Measurements from ENCODE around the gene SEC24D. TPM values are rescaled to one million over a fixed set of nuclear protein-coding genes. Genes with fewer than 3 reads are reported as not detected.

Gene SEC24D
- total RNA-seq, 6 experiments from 2014 or later, result 164 to 198 (median 183) TPM

- TF ChIP-seq CTCF (IDR thresholded peaks at IDR 0.05), result no peak
- Mint-ChIP-seq H3K27me3 (ENCODE audit: insufficient read depth) (no peaks in the 10 kb centered on the region), H3K27ac (no peak overlapping the region), H3K36me3 (ENCODE audit: low read depth) (peaks cover 37% of the 10 kb centered on the region), H3K9me3 (no peaks in the 10 kb centered on the region), H3K4me1 (ENCODE audit: low read depth) (peaks cover 82% of the 10 kb centered on the region), H3K4me3 (no peak overlapping the region)
- DNase-seq, result no peak
Observed at GRCh38 chr4:118769161-118769560, 66.8 kb downstream of the SEC24D start.

GRCh38 chr4:118767109-118767508 is 68.8 kb downstream of the SEC24D start:
- TF ChIP-seq CTCF (IDR thresholded peaks at IDR 0.05), result no peak
- peaks cover 54% of the 10 kb centered on the region for H3K36me3 Mint-ChIP-seq (ENCODE audit: low read depth)
- H3K4me3 Mint-ChIP-seq, result no peak overlapping the region; the same call in 1 of the 2 replicates
- peaks cover 81% of the 10 kb centered on the region for H3K4me1 Mint-ChIP-seq (ENCODE audit: low read depth)
- H3K27me3 Mint-ChIP-seq (ENCODE audit: insufficient read depth), result no peaks in the 10 kb centered on the region; the same call in 1 of the 2 replicates
- H3K9me3 Mint-ChIP-seq, result no peaks in the 10 kb centered on the region
- no peak for DNase-seq
- peak overlapping the region; percentile 67 for H3K27ac Mint-ChIP-seq

GRCh38 chr4:118765399-118765798 is 70.5 kb downstream of the SEC24D start:
- H3K27ac Mint-ChIP-seq, result peak overlapping the region; percentile 67
- peaks cover 86% of the 10 kb centered on the region for H3K4me1 Mint-ChIP-seq (ENCODE audit: low read depth)
- H3K27me3 Mint-ChIP-seq (ENCODE audit: insufficient read depth), result no peaks in the 10 kb centered on the region; the same call in 1 of the 2 replicates

GRCh38 chr4:118762730-118763477 is 73.0 kb downstream of the SEC24D start:
- no peak for DNase-seq
- H3K27me3 Mint-ChIP-seq (ENCODE audit: insufficient read depth), result no peaks in the 10 kb centered on the region; the same call in 1 of the 2 replicates
- no peak overlapping the region for H3K4me3 Mint-ChIP-seq
- TF ChIP-seq CTCF (IDR thresholded peaks at IDR 0.05), result no peak
- H3K4me1 Mint-ChIP-seq (ENCODE audit: low read depth), result peaks cover 97% of the 10 kb centered on the region
- H3K27ac Mint-ChIP-seq, result peak overlapping the region; percentile 75; the same call in 1 of the 2 replicates
- no peaks in the 10 kb centered on the region for H3K9me3 Mint-ChIP-seq
- H3K36me3 Mint-ChIP-seq (ENCODE audit: low read depth), result peaks cover 68% of the 10 kb centered on the region

More at GRCh38 chr4:118765399-118765798, 70.5 kb downstream of the SEC24D start:
- TF ChIP-seq CTCF (IDR thresholded peaks at IDR 0.05), result no peak
- peaks cover 65% of the 10 kb centered on the region for H3K36me3 Mint-ChIP-seq (ENCODE audit: low read depth)
- peak; percentile 97 for DNase-seq
- H3K9me3 Mint-ChIP-seq, result no peaks in the 10 kb centered on the region
- no peak overlapping the region for H3K4me3 Mint-ChIP-seq

GRCh38 chr4:118762155-118762554 is 73.8 kb downstream of the SEC24D start:
- Mint-ChIP-seq H3K4me1 (ENCODE audit: low read depth) (peaks cover 99% of the 10 kb centered on the region), H3K9me3 (no peaks in the 10 kb centered on the region), H3K36me3 (ENCODE audit: low read depth) (peaks cover 71% of the 10 kb centered on the region), H3K27me3 (ENCODE audit: insufficient read depth) (no peaks in the 10 kb centered on the region; the same call in 1 of the 2 replicates), H3K4me3 (no peak overlapping the region), H3K27ac (no peak overlapping the region)
- no peak for TF ChIP-seq CTCF (IDR thresholded peaks at IDR 0.05)
- no peak for DNase-seq
